Bone marrow (tissue), 2 donors: ENCODE measurements around the gene CHST13.

ENCODE experiments used
- DNase-seq, 2 donors: peaks; one replicate each; lab custom pipeline; 2025; lab: John Stamatoyannopoulos, UW

Gene CHST13

DNA sequence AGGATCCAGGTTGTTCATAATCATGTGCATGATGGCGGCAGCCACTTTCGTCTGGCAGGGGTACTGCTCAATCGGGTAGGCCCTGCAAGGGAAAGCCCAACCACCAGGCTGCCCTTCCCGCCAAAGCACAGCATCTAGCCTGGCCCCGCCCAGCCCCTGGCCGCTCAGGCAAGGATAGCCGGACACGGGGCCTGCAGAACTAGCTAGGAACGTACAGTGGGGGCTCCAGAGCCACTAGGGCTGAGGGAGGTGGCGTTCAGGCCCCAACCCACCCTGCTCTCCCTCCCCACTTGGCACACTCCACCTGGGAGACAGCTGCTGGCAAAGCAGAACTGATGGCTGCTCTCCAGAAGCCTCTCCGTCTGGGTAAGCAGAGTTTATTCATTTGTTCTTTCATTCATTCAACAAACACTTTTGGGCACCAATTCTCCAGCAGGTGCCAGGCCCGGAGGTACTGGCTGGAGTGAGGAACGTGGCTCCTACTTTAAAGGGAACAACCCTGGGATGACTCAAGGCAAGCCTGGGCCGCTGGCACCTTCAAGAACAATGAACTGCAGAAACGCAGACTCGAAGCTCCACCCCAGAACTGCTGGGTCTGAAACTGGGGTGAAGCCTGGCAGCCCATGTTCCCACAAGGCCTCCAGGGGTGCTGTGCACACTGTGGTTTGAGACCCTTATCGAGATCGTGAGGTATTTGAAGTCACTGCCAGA lies 14.2 kb upstream of the CHST13 start:
- no peak for DNase-seq

DNA sequence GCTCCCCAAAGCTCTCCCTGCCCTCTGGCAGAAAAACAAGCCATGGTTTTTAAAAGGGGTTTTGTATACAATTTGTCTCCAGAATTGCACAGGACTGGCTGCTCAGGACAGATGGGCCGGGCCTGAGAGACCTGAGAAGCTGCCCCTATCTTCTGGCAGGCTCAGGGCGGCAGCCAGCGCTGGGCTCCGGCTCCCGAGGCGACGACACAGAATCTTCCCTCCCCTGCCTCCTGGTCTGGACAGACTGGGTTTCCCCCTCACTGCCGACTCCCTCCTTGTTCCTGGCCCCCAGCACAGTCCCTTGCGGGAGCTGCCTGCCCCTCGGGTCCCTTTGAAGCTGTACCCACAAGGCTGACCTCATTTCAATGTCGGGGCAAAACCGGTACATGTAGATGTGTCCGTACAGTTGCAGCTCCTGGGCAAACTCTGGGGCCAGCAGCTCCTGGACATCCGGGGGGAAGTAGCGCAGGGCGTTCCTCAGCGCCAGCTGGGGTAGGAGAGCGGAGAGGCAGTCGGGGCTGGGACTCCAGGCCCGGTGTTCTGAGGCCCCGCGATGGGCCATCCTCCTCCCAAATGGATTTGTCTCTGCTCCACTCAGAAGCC lies 13.5 kb upstream of the CHST13 start:
- no peak for DNase-seq

DNA sequence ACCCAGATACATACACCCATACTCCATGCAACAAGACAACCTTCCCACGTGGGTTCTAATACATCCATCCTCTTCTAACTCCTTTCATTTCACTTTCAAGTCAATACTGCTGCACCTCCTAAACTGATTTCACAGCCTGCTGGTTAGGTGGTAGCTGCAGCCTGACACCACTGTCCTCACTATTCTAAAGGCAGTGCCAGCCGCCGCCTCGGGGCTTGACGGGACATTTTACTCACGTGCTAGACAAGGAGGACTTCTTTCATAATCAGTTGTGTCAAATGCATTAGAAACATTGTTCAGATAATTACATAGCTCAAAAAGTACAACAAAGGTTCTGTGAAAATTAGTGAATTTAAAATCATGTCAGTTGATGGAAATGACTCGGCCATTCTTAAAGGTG lies 12.7 kb upstream of the CHST13 start:
- DNase-seq = no peak

DNA sequence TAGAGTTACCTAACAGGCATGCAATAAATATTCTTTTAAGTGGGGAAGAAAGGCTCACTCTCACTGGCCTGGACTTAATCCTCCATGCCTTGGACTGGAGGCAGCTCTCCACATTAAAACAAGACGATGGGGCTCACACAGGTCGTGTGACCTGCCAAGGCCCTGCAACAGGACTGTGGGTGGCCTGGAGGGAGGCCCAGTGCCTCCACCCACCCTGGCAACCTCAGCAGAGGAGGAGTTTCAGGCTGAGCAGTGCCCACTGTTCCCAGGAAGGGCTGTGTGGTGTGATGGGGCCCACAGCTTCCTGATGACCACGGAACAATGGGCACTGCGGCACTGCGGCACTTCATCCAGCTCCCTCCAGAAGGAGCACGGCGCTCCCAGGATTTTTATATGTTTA lies 11.9 kb upstream of the CHST13 start:
- DNase-seq = no peak

DNA sequence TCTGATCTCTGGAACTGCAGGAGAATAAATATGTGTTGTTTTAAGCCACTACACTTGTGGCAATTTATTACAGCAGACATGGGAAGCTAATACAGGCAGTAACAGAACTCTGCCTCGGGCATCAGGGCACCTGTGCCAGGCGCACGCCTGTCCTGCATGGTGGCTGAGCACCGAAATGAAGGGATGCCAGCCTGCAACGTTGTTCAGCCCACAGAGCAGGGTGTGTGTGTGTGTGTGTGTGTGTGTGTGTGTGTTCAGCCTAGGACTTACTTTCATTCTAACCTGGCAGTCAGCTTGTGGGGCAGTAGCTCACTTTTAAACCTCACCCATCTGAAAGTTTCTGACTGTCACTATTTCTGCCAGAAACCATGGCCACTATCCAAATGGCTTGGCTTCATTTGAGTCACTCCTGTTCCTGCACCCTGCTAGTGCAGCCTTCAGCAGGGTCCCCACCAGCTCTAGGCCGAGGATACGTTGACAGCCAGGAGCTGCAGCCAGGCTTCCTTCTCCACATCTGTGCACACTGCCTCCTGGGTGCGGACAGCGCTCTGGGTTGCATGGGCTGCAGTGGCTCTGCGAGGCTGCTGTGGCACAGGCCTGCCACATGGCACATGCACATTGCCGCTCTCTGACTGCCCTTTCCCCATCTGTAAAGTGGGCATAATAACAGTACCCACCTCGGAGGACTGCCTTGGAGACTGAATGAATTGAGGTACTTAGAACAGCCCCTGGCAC lies 10.9 kb upstream of the CHST13 start:
- DNase-seq = no peak

DNA sequence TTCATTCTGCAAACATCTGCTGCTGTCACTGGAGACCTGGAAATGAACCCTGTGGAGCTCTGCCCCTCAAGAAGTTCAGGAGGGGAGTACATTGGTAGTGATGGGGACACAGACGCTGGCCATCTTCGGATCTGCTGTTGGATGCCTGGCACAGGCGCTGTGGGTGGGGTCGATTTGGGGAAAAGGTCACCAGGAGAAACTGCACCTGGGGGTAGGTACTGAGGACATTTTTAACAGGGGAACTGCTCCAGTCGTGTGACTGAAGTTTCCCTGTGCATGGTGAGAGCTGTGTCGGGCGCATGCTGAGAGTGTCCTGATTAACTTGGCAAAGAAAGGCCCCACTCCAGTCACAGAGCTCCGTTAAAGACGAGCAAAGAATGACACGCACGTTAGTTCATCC lies 9.8 kb upstream of the CHST13 start:
- no peak for DNase-seq

DNA sequence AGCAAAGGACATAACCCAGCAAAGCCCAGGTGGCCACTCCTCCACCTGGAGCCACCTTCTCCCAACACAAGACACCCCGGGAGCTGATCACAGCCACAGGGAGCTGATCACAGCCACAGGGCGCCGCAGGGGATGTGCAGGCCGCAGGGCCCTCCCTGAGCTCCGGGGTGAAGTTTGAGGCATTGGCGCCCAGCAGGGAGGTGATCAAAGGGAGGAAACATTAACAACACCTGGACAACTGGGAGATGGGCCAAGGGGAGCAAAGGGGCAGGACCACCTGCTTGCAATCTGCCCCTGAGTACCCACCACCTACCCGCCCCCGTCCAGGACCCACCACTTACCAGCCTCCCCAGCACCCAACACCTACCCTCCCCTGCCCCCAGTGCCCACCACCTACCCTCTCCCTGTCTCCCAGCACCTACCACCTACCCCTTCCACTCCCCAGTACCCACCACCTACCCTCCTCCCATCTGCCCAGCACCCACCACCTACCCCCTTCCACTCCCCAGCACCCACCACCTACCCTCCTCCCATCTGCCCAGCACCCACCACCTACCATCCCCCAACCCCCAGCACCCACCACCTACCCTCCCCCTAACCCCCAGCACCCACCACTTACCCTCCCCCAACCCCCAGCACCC lies 8.8 kb upstream of the CHST13 start:
- no peak for DNase-seq

DNA sequence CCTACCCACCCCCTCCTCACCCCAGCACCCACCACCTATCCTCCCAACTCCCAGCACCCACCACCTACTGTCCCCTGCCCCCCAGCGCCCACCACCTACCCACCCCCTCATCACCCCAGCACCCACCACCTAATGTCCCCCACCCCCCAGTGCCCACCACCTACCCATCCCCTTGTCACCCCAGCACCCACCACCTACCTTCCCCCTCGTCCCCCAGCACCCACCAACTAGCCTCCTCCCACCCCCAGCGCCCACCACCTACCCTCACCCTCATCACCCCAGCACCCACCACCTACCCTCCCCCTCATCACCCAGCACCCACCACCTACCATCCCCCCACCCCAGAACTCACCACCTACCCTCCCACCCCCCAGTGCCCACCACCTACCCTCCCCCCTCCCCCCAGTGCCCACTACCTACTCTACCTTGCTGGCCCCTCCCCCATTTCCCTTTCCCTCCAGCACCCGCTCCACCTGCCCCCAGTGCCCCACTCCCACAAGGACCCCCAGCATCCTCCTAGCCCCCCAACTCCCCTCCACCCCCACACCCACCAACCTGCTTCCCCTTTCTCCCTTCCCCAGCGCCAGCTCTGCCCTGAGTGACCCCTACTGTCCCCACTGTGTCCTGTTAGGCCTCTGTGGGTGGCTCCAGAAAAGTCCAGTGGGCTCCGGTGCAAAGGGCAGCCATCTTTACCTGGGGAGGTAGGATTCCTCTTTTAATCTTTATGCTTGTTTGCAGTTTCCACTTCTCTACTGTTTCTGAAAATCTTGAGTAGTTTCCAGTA lies 7.6 kb upstream of the CHST13 start:
- DNase-seq = no peak

DNA sequence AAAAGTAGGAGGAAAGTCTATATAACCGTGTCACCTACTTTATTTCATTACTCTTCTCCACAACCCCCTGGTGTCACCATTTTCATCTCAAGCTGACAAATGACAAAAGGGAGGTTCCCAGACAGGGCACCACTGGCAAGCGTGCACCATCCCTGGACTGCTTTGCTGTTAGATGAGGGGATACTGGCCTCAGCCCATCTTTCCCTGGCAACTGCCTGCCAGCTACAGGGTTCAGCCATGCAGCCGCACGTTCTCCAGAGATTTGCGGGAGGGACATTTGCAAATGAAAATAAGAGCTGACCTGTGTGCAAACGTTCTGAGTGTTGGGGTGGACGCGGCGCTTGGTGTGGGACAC lies 7.0 kb upstream of the CHST13 start:
- DNase-seq = no peak

DNA sequence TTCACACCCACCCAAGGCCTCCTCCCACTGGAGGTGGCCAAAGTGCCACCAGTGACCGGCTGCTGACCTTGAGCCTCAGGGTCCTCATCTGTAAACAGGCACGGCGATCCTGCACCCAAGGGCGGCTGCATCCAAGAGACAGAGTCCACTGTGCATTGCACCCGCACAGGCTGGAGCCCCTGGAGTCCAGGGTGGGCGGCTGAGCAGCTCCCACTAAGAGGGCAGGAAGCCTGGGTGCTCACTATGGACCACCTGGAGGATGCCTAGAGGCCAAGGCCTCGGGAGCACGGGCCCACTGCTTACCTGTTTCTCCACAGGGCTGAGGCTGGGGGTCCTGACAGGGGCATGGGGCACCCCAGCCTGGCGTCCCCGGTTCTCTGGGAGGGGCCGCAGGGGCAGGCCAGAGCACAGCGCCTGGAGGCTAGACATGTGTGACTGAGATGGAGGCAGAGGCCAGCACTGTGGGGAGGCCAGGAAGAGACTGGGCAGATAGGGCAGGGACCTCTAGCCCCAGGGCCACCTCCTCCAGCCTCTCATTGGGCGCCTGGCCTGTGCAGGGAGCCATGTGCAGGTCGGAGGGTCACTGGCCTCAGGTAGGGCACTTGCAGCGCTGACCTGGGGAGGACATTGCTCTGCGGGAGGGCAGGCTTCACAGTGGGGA lies 6.5 kb upstream of the CHST13 start, which contains the start of gene UROC1:
TSS of gene UROC1 (minus strand) at position 483 of the 661 bp plus-strand sequence. CDS start at position 429, 54 bp downstream.
- no peak for DNase-seq

DNA sequence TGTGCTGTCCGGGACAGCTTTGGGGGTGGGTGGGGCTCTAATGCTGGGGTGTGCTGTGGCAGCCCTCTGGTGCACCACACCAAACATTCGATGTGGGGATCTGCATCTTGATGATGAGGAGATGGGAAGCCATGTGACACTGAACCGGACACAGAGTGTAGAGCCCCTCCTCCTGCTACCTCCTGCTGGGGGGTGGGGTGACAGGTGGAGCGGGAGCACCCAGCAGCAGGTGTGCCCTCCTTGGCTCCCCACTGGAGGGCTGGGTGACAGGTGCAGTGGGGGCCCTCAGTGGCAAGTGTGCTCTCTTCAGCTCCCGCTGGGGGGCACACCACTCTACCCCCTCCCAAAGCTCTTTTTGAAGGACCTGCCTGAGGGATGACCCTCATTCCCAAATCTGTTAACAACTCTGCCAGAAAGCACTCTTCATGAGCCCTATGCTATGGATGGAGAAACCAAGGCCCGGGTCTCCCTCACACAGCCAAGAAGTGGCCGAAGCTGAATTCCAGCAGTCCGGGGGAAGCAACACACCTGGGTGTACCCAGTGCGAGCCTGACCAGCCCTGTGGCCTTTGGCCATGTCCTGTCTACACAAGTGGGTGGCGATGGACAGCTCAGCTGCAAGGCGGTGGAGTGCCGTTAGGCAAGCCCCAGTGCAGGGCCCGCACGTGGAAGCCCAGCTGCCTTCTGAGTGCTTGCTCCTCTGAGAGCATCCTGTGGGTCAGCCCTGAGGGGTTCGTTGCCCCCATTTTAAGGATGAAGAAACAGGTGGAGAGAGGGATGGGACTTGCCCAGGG lies 5.8 kb upstream of the CHST13 start:
- DNase-seq = no peak

DNA sequence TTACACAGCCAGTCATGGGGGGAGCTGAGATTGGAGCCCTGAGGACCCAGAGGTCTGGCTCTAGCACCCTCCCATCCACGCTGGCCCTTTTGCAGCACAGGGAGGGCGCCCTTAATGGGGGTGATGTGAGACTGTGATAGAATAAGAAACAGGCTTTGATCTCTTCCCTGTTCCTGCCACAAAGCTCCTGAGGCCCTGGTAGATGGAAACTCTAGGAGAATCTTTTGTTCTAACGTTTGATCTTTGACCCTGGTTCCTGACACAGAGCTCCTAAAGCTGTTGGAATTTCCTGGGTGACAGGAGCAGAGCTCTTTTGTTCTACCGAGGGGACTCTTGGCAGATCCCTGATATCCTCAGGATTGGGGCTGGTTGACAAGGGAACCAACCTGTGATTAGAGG lies 5.2 kb upstream of the CHST13 start:
- no peak for DNase-seq

DNA sequence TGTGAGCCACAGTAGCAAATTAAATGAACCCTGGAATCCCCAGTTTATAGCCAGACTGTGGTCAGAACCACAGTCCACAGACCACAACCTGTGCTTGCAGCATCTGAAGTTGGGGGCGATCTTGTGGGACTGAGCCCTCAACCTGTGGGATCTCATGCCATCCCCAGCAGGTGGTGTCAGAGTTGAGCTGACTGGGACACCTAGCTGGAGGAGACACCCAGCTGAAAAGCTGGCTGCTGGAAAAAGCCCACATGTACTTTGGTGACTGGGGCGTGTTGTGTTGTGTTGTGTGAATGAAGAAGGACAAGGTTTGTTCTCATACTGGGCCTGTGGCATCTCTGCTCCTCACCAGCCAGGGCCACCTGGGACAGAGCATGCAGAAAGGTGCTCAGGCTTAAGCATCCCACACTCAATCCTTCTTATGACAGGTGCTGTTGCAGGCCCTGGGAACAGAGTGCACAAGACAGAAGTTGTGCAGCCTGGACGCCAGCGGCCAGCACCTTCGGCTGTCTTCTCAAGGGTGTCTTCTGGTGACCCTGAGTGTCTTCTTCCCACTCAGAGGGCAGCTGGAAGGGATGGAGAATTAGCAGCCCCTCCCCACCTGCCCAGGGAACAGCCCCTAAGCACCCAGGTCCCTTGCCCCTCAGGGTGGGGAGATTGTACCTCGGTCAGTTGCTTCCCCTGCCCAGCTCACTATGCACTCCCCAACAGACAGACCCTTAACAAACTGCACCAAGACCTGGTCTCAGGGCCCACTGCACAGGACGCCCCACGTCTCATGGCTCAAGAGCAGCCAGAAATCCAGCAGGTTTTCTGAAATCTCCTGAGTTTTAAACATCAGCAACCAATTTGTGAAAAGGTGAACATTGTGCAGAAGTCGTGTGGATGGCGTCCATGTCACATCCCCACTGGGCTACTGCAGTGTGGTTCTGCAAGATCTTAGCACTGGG lies 4.2 kb upstream of the CHST13 start:
- DNase-seq = no peak

DNA sequence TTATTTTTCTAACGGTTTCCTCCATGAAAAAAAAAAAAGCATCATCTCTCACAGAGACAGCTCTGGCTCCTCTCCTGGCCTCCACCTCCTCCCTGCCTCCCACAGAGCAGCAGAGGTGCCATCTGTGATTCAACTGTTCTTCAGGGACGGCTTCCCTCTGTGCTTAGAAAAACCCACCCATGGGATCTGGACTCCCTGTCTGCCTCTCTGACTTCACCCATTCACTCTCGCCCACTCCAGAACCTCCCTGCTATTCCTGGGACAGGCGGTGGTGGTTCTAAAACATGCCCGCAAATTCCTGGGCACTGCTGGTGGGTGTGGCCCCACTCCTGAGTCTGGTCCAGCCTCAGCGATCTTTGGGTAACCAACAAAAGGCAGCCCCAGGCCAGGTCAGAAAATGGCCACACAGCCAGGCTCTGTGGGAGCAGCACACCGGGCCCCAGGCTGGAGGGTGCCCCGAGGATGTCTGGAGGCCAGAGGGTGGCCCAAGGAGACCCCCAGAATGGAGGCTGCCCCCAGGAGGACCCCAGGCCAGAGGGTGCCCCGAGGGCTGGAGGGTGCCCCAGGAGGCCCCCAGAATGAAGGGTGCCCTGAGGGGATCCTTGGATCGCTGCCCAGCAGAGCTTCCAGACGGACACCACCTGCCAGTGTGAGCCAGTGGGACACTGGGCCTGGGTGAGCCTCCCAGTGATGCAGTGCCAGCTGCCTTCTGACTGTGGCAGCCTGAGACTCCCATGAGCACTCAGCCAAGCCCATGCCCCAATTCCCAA lies 2.6 kb upstream of the CHST13 start:
- DNase-seq = no peak

DNA sequence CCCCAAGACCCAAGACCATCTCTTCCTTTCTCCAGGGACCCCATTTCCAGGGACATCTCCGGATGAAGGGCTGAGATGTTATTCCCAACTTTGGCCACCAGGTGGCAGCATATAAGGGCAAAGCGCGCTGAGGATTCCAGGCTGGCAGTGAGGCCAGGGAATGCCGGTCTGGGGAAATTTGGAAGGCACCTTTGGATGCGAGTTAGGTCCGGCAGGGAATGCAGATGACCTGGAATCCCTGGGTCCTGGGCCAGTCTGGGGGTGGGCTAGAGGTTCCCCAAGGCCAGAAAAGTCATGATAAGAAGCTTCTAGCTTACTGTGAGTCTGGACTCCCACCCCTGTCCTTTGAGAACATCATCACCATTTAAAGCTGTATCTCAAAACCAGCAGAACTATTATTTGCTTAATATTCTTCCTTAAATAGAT lies 1.6 kb upstream of the CHST13 start:
- peak; percentile 23 to 38 for DNase-seq

DNA sequence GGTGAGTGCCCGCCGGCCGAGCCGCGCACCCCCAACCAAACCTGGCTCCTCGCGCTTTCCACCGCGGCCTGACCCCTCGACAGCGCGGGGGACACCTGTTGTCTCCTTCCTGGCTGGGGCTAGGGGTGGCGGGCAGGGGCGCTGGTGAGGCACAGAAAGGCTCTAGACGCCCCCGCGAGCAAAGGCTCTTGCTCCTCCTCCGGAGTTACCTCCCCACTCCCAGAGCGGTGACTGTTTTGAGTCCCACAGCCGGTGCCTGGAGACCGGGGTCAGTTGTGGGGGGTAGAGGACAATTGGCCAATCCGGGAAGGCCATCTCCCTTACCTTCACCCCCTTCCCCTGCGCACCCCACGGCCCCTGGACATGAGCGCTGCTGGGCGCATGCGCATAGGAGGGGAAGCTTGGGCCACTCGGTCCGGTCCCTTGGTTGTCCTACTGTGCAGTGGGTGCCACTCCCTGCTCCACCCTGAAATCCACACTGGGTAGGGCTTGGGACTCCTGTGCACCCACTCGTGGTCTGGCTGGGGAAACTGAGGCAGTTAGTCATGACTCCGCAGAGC lies 554 bp downstream of the CHST13 start:
- peak; percentile 29 to 55 for DNase-seq

DNA sequence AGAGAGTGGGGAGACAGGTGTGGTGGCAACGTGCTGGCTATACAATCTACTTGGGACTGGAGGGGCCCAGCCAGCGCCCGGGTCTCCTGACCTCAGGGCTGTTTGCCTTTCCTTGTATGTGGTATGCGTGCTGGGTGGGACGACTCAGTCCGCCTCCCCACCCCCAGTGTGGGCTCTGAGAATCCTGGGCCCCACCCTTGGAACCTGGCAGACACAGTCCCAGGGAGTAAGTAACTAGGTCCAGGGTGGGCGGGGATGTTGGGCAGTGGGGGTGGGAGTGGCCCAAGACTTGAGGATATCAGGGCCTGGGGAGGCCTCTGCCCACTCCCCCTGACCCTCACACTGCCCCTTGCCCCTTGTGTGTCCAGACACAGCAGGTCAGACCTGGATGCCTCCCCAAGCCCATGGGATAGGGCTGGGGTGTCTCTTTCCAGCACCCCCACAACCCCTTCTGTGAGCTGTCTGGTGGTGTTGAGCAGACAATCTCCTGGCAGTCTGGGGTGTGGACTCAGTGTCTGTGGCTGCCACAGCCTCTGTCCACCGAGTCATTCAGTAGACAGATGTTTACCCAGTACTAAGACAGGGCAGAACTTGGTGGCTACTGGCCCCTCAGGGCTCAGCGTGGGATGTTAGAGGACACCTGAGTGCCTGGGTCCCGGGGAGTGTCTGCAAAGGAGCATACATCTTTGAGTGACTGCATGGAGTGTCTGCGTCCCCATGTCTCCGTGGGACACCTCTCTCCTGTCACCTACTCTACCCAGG lies 1.3 kb downstream of the CHST13 start:
- no peak for DNase-seq
